HepG2 (cell line): ENCODE results near the gene APBB2. TPM values are rescaled to one million over a fixed set of nuclear protein-coding genes. Genes with fewer than 3 reads are reported as not detected.

ENCODE experiments used
- ATAC-seq: fragments of 200-7000 bp; cut with Tn5 transposase; 3 replicates; pipeline ENCODE4 v1.9.1; 2020; ENCODE audit warnings: mild to moderate bottlenecking, moderate library complexity
- BruUV-seq: library from RNA; stranded (reverse); fragments of 400-500 nt; replicated peaks from 2 replicates; lab custom pipeline; 2021; lab: Mats Ljungman, UMichigan
- CTCF ChIA-PET: fragments of 300-600 bp; formaldehyde crosslinking; extraction: SDS; loops from one replicate; lab custom pipeline; 2021; ENCODE audit warnings: low total read pairs, inconsistent platforms, low intra/inter-chr PET ratio; lab: Yijun Ruan, JAX
- POLR2A ChIA-PET: fragments of 350-600 bp; sonication (Branson Sonifier 250); formaldehyde crosslinking; loops from one replicate; lab custom pipeline; 2020; ENCODE audit warnings: antibody characterized with exemption, inconsistent platforms; lab: Yijun Ruan, JAX
- DNase-seq: peaks from one replicate; pipeline ENCODE4 v3.0.0-alpha.2; 2015; ENCODE audit warnings: low spot score
- FAIRE-seq: peaks from 3 replicates; lab custom pipeline; 2011; peaks lifted over from hg19 to GRCh38; lab: Jason Lieb, UNC
- H2AFZ ChIP-seq: one replicate; pipeline ENCODE4 v1.6.1; 2011; ENCODE audit warnings: low read length, inconsistent platforms
- H3K27ac ChIP-seq: fragments of 300-600 bp; 3 replicates; pipeline ENCODE4 v1.8.0; 2011; ENCODE audit warnings: mixed run types, mild to moderate bottlenecking, mixed read lengths, low read length, inconsistent platforms; ENCODE audit not compliant: insufficient read depth; ENCODE audit errors: extremely low read length
- H3K27me3 ChIP-seq, 2 experiments: fragments of 200-600 bp in 1 of 2; 2 replicates in 1 of 2; 3 replicates in 1 of 2; pipeline versions ENCODE4 v1.6.0 to v1.8.0; 2011; ENCODE audit warnings: low read length in 2 of 2, mild to moderate bottlenecking in 2 of 2, moderate library complexity in 2 of 2, inconsistent platforms in 1 of 2; ENCODE audit not compliant: insufficient read depth in 2 of 2, control insufficient read depth in 1 of 2
- H3K36me3 ChIP-seq, 2 experiments: fragments of 200-600 bp in 1 of 2; replicated peaks in 1 of 2; 2 replicates in 1 of 2; 3 replicates in 1 of 2; pipeline versions ENCODE4 v1.5.1 to v1.8.0; 2011; ENCODE audit warnings: low read length in 2 of 2, inconsistent platforms in 1 of 2; ENCODE audit not compliant: insufficient read depth in 2 of 2, control insufficient read depth in 1 of 2
- H3K4me1 ChIP-seq: 2 replicates; pipeline ENCODE4 v1.5.1; 2012; ENCODE audit warnings: low read length, inconsistent platforms; ENCODE audit not compliant: insufficient read depth
- H3K4me2 ChIP-seq: 2 replicates; pipeline ENCODE4 v1.6.0; 2011; ENCODE audit warnings: low read depth, low read length, inconsistent platforms
- H3K4me3 ChIP-seq, 3 experiments: fragments of 200-600 bp in 1 of 3; sonication (generic), shearing (Covaris generic) in 1 of 3; replicated peaks in 1 of 3; 2 replicates each; pipeline ENCODE4 v1.5.1; 2011 to 2016; ENCODE audit warnings: low read length in 3 of 3, inconsistent platforms in 2 of 3, low read depth in 2 of 3, mild to moderate bottlenecking in 2 of 3, control low read depth in 1 of 3, mixed read lengths in 1 of 3; ENCODE audit not compliant: insufficient read depth in 1 of 3
- H3K79me2 ChIP-seq: one replicate; pipeline ENCODE4 v1.6.1; 2011; ENCODE audit warnings: low read length, inconsistent platforms; ENCODE audit not compliant: insufficient read depth
- H3K9ac ChIP-seq: 2 replicates; pipeline ENCODE4 v1.6.0; 2011; ENCODE audit warnings: mild to moderate bottlenecking, low read depth, low read length, inconsistent platforms; ENCODE audit not compliant: insufficient read depth
- H3K9me3 ChIP-seq: 2 replicates; pipeline ENCODE4 v1.5.1; 2012; ENCODE audit warnings: mild to moderate bottlenecking, low read length
- H4K20me1 ChIP-seq: 2 replicates; pipeline ENCODE4 v1.6.0; 2011; ENCODE audit warnings: inconsistent platforms, mild to moderate bottlenecking, low read length, moderate library complexity; ENCODE audit not compliant: insufficient read depth
- AKAP8 ChIP-seq: sonication (generic); formaldehyde crosslinking; IDR thresholded peaks from 2 replicates; pipeline ENCODE4 v1.5.1; 2020; ENCODE audit warnings: mild to moderate bottlenecking, missing genetic modification reagents
- HCFC1 ChIP-seq: fragments of 150-350 bp; IDR thresholded peaks from 2 replicates; pipeline ENCODE4 v1.6.1; 2014; ENCODE audit warnings: low read depth, low read length
- HDAC6 ChIP-seq: fragments of 200-600 bp; sonication (generic); IDR thresholded peaks from 2 replicates; pipeline ENCODE4 v1.7.0; 2017; ENCODE audit warnings: mild to moderate bottlenecking, antibody characterized with exemption, low read length, low read depth
- KDM2A ChIP-seq: sonication (generic); formaldehyde crosslinking; IDR thresholded peaks from 2 replicates; pipeline ENCODE4 v1.4.0; 2020; ENCODE audit warnings: low read depth, missing genetic modification reagents, borderline replicate concordance
- KLF15 ChIP-seq: sonication (generic); formaldehyde crosslinking; IDR thresholded peaks from 2 replicates; pipeline ENCODE4 v1.8.1; 2023; ENCODE audit warnings: borderline replicate concordance, mild to moderate bottlenecking, inconsistent platforms, missing genetic modification reagents, mixed read lengths
- RERE ChIP-seq: IDR thresholded peaks from 2 replicates; pipeline ENCODE4 v1.6.1; 2016; ENCODE audit warnings: low read depth, missing genetic modification reagents, missing compliant biosample characterization
- SMYD3 ChIP-seq: sonication (generic); formaldehyde crosslinking; IDR thresholded peaks from 2 replicates; pipeline ENCODE4 v1.8.1; 2023; ENCODE audit warnings: mild to moderate bottlenecking, missing genetic modification reagents
- TFDP2 ChIP-seq: sonication (generic); formaldehyde crosslinking; IDR thresholded peaks from 2 replicates; pipeline ENCODE4 v1.4.0; 2020; ENCODE audit warnings: missing genetic modification reagents
- ZBTB46 ChIP-seq: sonication (generic); formaldehyde crosslinking; IDR thresholded peaks from 2 replicates; pipeline ENCODE4 v1.4.0; 2020; ENCODE audit warnings: mild to moderate bottlenecking, missing genetic modification reagents, borderline replicate concordance
- ZNF160 ChIP-seq: sonication (generic); formaldehyde crosslinking; IDR thresholded peaks from 2 replicates; pipeline ENCODE4 v1.8.0; 2022; ENCODE audit warnings: mild to moderate bottlenecking, inconsistent platforms, missing genetic modification reagents
- ZNF335 ChIP-seq: sonication (generic); formaldehyde crosslinking; IDR thresholded peaks from 2 replicates; pipeline ENCODE4 v1.4.0; 2020; ENCODE audit warnings: missing genetic modification reagents
- ZNF7 ChIP-seq: IDR thresholded peaks from 2 replicates; pipeline ENCODE4 v1.6.1; 2016; ENCODE audit warnings: missing biosample characterization, missing genetic modification reagents
- WGBS: methylation state at CpG from one replicate; pipeline ENCODE4 v1.1.6; 2017; ENCODE audit warnings: low lambda C conversion rate; 5-methylcytosine and 5-hydroxymethylcytosine counted together
- in situ Hi-C: cut with HindIII; loops from 2 replicates; pipeline ENCODE4 v1.10.0; 2017; ENCODE audit warnings: low pct_unique_long_range_greater_than_20kb; ENCODE audit not compliant: extremely low pct_ligation_motif_present
- intact Hi-C: fragments of 100-400 bp; cut with micrococcal nuclease; formaldehyde crosslinking; loops from one replicate; pipeline ENCODE4 v1.10.0; 2022; ENCODE audit not compliant: unreplicated experiment
- polyA plus RNA-seq, 8 experiments: library from polyadenylated mRNA; depleted of rRNA in 3 of 8; stranded (reverse) in 7 of 8; unstranded in 1 of 8; fragments of >200 nt; fragmentation: Illumina TruSeq in 4 of 8; extraction: Trizol in 4 of 8; gene quantifications; 2 replicates each; pipeline versions ENCODE4 v1.2.1 to v1.2.3, GENCODE V29; 2011 to 2016; ENCODE audit warnings: low read depth in 4 of 8, missing spikeins in 1 of 8, mixed read lengths in 1 of 8; ENCODE audit not compliant: insufficient read depth in 1 of 8
- total RNA-seq, 5 experiments: library from RNA; depleted of rRNA; stranded (reverse); fragments of >200 nt; fragmentation: Illumina TruSeq; extraction: Trizol; gene quantifications; 2 replicates each; pipeline ENCODE4 v1.2.3, GENCODE V29; 2016; ENCODE audit warnings: low read depth in 1 of 5
- TF ChIP-seq, protein P1 (sequence below): sonication (generic); formaldehyde crosslinking; IDR thresholded peaks from 2 replicates; pipeline ENCODE4 v1.8.0; 2022; ENCODE audit warnings: missing genetic modification reagents, mild to moderate bottlenecking, borderline replicate concordance

The APBB2 gene
- total and polyA plus RNA-seq, 2 of the 13 experiments (the other 11 are each of a cell fraction or from before 2014, with no cell fraction given) = 11.7 to 17.0 TPM

DNA sequence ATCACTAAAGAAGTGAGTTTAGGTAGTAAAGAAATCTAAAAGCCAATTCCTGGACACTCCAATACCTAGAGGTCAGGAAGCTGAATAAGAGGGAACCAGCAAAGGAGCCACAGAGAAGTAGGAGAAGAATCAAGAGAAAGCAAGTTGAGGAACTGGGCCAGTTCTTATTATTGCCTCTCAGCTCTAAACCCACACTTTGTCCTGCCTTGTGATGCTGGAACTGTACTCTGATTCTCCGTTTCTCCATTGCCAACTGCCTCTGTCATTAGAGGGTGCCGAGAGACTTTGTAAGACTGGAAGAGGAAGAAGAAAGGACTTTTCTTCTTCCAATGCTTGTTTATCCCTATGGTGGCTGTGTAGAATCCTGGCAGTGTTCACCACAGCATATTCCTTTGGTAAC lies 426.0 kb downstream of the APBB2 start (continued):
- TF ChIP-seq ZBTB46 (CRISPR knock-in tag) (no peak), HDAC6 (no peak), RERE (CRISPR knock-in tag) (no peak)

DNA sequence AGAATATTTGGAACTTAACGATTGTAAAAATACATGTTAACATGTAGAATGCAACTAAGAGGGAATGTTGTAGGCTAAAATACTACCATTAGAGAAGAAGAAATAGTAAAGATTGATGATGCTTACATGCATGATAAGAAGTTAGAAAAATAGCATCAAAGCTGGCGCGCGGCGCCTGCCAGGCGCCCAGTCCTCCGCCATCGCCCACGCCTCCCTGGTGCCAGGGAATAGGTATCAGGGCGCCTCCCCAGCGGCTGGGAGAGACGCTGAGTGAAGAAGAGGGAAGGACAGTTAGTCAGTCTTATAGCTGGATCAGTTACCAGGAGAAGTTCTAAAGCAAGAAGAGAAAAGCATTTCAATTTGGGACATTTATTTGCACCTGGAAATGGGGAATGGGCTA lies 428.6 kb downstream of the APBB2 start:
- in situ Hi-C loops (no loop called here), intact Hi-C loops (no loop called here)
- no peak for DNase-seq
- 85% methylated on average over 12 of the region's 12 CpGs for WGBS
- FAIRE-seq = no peak
- ChIA-PET CTCF (no interaction called here), POLR2A (no interaction called here)
- H3K4me2 ChIP-seq = no peak overlapping the region
- no peak overlapping the region for H2AFZ ChIP-seq
- no peaks in the 10 kb centered on the region for H3K36me3 ChIP-seq
- H4K20me1 ChIP-seq = no peaks in the 10 kb centered on the region
- no peak overlapping the region for H3K4me3 ChIP-seq
- H3K79me2 ChIP-seq = no peaks in the 10 kb centered on the region
- no peaks in the 10 kb centered on the region for H3K4me1 ChIP-seq
- no peak overlapping the region for H3K9ac ChIP-seq
- no peaks in the 10 kb centered on the region for H3K9me3 ChIP-seq
- ATAC-seq = no peak
- BruUV-seq = no TSS peak
- H3K27me3 ChIP-seq = no peaks in the 10 kb centered on the region
- H3K27ac ChIP-seq = no peak overlapping the region
- TF ChIP-seq KLF15 (CRISPR knock-in tag) = no peak
- TF ChIP-seq ZNF7 = no peak
- TF ChIP-seq AKAP8 (CRISPR knock-in tag) = no peak
- TF ChIP-seq HCFC1 = no peak
- TF ChIP-seq TFDP2 (CRISPR knock-in tag) = no peak
- TF ChIP-seq KDM2A (CRISPR knock-in tag) = no peak
- TF ChIP-seq, protein P1, sequence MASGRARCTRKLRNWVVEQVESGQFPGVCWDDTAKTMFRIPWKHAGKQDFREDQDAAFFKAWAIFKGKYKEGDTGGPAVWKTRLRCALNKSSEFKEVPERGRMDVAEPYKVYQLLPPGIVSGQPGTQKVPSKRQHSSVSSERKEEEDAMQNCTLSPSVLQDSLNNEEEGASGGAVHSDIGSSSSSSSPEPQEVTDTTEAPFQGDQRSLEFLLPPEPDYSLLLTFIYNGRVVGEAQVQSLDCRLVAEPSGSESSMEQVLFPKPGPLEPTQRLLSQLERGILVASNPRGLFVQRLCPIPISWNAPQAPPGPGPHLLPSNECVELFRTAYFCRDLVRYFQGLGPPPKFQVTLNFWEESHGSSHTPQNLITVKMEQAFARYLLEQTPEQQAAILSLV (CRISPR knock-in tag) = no peak
- no peak for TF ChIP-seq ZNF335
- TF ChIP-seq SMYD3 (CRISPR knock-in tag) = no peak
- TF ChIP-seq ZNF160 (CRISPR knock-in tag) = no peak
